WI38 (cell line): ENCODE results near the gene NANOS1.

ENCODE experiments used
- H3K4me3 ChIP-seq: 2 replicates; pipeline ENCODE4 v1.5.1; 2011; ENCODE audit warnings: low read depth, mild to moderate bottlenecking, control low read depth, low read length
- TF ChIP-seq, protein P1 (sequence below): IDR thresholded peaks from 2 replicates; pipeline ENCODE4 v1.5.1; 2012; ENCODE audit warnings: low read depth, mild to moderate bottlenecking, control low read depth, low read length

The NANOS1 gene

DNA sequence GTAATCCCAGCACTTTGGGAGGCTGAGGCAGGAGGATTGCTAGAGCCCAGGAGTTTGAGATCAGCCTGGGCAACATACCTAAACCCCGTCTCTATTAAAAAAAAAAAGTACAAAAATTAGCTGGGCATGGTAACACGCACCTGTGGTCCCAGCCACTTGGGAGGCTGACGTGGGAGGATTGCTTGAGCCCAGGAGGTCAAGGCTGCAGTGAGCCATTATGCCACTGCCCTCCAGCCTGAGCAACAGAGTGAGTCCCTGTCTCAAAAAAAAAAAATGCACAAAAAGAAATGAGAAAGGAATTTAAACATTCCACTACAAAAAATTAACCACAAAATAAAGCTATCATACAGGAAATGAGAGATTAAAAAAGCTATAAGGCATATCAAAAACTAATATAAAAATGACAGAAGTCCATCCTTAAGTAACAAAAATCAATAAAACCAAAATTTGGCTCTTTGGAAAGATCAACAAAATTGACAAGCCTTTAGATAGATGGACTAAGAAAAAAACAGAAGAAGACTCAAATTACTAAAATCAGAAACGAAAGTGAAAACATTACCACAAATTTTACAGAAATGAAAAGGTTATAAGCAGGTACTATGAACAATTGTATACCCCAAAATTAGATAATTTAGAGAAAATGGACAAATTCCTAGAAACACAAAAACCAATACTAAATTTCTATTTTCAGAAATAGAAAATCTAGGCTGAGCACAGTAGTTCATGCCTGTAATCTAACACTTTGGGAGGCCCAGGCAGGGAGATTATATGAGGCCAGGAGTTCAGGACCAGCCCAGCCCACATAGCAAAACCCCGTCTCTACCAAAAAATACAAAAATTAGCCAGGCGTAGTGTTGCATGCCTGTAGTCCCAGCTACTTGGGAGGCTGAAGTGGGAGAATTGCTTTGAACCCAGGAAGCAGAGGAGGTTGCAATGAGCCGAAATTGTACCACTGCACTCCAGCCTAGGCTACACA is 42.4 kb upstream of the NANOS1 start:
- no peak overlapping the region for H3K4me3 ChIP-seq
- TF ChIP-seq, protein P1, sequence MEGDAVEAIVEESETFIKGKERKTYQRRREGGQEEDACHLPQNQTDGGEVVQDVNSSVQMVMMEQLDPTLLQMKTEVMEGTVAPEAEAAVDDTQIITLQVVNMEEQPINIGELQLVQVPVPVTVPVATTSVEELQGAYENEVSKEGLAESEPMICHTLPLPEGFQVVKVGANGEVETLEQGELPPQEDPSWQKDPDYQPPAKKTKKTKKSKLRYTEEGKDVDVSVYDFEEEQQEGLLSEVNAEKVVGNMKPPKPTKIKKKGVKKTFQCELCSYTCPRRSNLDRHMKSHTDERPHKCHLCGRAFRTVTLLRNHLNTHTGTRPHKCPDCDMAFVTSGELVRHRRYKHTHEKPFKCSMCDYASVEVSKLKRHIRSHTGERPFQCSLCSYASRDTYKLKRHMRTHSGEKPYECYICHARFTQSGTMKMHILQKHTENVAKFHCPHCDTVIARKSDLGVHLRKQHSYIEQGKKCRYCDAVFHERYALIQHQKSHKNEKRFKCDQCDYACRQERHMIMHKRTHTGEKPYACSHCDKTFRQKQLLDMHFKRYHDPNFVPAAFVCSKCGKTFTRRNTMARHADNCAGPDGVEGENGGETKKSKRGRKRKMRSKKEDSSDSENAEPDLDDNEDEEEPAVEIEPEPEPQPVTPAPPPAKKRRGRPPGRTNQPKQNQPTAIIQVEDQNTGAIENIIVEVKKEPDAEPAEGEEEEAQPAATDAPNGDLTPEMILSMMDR = no peak

GRCh38 chr10:118990326-118990725 is 39.2 kb upstream of the NANOS1 start:
- TF ChIP-seq, protein P1 = no peak
- no peak overlapping the region for H3K4me3 ChIP-seq

DNA sequence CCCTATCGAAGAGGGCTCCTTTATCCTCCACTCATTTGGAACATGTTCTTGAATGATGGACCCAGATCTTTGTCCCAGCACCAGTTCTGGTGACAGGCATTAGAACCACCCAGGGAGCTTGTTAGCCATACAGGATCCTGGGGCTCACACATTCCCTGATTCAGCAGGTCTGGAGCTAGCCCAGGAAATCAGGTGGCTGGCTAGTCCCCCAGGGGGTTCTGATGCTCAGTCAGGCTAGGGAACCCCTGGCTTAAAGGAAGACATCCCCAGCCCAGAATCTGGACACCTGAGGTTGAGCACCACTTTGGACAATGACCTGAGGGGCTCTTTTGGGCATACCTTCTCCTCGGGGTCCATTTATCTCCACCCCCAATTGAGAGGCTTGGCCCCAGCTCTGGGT is 37.0 kb upstream of the NANOS1 start:
- TF ChIP-seq, protein P1 = no peak
- no peak overlapping the region for H3K4me3 ChIP-seq

DNA sequence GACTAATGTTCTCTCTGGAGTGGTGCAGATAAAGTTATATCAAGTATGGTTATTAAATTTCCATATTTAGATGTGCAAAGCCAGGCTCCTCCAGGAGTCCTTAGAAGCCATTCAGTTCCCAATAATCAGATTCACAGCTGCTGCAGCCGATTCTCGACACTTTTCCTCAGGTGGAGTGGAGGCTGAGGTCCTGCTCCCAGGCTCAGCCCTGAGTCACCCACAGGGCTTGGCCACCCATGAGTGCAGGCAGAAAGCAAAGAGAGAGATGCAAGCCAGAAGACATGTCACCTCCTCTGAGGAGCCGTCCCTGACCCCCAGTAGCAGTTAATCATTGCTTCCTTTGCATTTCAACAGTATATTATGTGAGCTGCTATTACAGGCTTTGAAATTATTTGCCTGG is 36.3 kb upstream of the NANOS1 start:
- no peak overlapping the region for H3K4me3 ChIP-seq
- TF ChIP-seq, protein P1 = no peak

GRCh38 chr10:118994321-118994720 is 35.2 kb upstream of the NANOS1 start:
- H3K4me3 ChIP-seq = no peak overlapping the region
- TF ChIP-seq, protein P1 = no peak

DNA sequence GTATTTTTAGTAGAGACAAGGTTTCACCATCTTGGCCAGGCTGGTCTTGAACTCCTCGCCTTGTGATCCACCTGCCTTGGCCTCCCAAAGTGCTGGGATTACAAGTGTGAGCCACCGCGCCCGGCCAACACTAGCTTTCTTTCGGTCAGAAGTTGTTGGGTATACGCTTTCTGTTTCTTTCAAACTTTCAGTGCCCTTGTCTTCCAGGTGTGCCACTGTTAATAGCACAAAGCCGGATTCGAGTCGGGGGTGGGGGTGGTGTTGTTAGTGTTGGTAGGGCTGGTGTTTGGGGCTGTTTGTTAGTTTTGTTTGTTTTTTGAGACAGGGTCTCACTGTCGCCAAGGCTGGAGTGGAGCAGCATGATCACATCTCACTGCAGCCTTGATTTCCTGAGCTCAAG is 33.8 kb upstream of the NANOS1 start:
- TF ChIP-seq, protein P1 = no peak
- H3K4me3 ChIP-seq = no peak overlapping the region

- TF ChIP-seq, protein P1 = no peak
- H3K4me3 ChIP-seq = no peak overlapping the region
Observed at GRCh38 chr10:118997379-118997778, 32.1 kb upstream of the NANOS1 start.
